Measurements from ENCODE around the gene LPAR1. TPM values are rescaled to one million over a fixed set of nuclear protein-coding genes. Genes with fewer than 3 reads are reported as not detected.

Gene LPAR1
- total RNA-seq, 2 donors from 2014 or later = not detected

- DNase-seq (no peak), ATAC-seq (replicated peaks in 1 of 2) (no peak)
- Mint-ChIP-seq H3K9me3 (peaks cover 0 to 6% of the 10 kb centered on the region in 2 donors), H3K36me3 (ENCODE audit: insufficient read depth in 2 of 2) (no peaks in the 10 kb centered on the region), H3K4me3 (no peak overlapping the region), H3K4me1 (ENCODE audit: low read depth) (no peaks in the 10 kb centered on the region), H3K27me3 (ENCODE audit: low read depth) (no peaks in the 10 kb centered on the region), H3K27ac (no peak overlapping the region)
Observed at GRCh38 chr9:110986529-110986928, 51.7 kb downstream of the LPAR1 start.

DNA sequence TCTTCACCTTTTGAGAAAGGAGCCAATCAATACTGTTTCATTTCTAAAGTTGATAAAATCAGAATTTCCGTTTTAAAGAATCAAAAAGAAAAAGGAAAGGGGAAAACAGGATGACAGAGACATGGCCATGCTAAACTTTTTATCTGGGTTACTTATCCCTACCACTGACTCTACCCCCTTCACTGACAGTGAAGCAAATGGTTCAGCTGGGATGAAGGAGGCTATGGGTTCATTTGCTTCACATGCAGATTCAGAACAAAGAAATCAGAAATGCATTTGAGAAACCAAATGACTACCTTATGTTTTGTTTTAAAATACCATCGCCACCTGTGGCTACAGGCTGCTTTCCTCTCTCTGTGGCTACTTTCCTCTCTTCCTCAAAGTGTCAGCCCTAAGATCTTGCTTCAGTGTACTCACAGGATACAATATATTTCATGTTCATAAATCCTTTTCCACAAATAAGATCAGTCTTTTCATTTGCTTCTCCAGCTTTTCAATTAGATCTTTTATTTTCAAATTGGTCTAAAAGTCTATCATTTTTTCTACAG lies 53.3 kb downstream of the LPAR1 start:
- Mint-ChIP-seq H3K4me1 (ENCODE audit: low read depth) (no peaks in the 10 kb centered on the region), H3K27me3 (ENCODE audit: low read depth) (no peaks in the 10 kb centered on the region), H3K4me3 (no peak overlapping the region), H3K27ac (no peak overlapping the region), H3K36me3 (ENCODE audit: insufficient read depth in 2 of 2) (no peaks in the 10 kb centered on the region), H3K9me3 (peaks cover 0 to 6% of the 10 kb centered on the region in 2 donors)
- ATAC-seq (replicated peaks in 1 of 2) = no peak
- DNase-seq = no peak

DNA sequence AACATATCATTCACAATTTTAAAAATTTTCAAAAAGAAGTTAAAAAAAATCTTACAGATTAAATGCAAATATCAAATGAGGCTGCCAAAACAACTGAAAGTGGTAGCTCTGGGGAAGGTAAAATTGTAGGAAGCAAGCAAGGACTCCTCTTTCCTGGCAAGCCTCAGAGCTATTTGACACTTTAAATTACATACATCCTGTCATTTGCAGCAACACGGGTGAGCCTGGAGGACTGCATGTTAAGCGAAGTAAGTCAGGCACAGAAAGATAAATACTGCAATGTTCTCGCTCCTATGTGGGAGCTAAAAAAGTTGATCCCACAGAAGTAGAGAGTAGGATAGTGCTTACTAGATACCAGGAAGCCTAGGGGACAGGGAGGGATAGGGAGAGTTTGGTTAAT lies 58.0 kb downstream of the LPAR1 start:
- ATAC-seq (replicated peaks in 1 of 2) (no peak), DNase-seq (no peak)
- H3K9me3 Mint-ChIP-seq = peaks cover 3% of the 10 kb centered on the region in 2 donors
- no peaks in the 10 kb centered on the region for H3K27me3 Mint-ChIP-seq (ENCODE audit: low read depth)
- H3K27ac Mint-ChIP-seq = no peak overlapping the region
- H3K4me3 Mint-ChIP-seq = no peak overlapping the region
- no peaks in the 10 kb centered on the region for H3K4me1 Mint-ChIP-seq (ENCODE audit: low read depth)
- no peaks in the 10 kb centered on the region for H3K36me3 Mint-ChIP-seq (ENCODE audit: insufficient read depth in 2 of 2)

DNA sequence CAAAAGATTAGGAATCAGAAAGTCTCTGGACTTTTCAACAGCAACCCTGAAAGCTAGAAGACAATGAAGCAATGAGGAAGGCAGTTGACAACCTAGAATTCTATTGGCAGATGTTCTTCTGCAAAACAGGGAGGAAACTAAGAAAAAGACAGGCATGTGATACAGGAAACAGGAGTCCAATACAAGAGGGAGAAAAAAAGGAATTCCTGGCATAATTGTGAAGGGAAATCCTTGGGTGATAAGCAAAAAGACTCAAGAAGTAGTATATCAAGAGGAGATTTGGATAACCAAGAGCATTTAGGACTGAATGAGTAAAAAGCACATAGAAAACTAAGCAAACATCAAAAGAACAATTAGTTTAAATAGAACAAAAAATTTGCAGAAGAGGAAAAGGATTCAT lies 58.6 kb downstream of the LPAR1 start:
- H3K36me3 Mint-ChIP-seq (ENCODE audit: insufficient read depth in 2 of 2) = no peaks in the 10 kb centered on the region
- H3K27ac Mint-ChIP-seq = no peak overlapping the region
- no peaks in the 10 kb centered on the region for H3K4me1 Mint-ChIP-seq (ENCODE audit: low read depth)
- H3K4me3 Mint-ChIP-seq = no peak overlapping the region
- DNase-seq (no peak), ATAC-seq (replicated peaks in 1 of 2) (no peak)
- no peaks in the 10 kb centered on the region for H3K27me3 Mint-ChIP-seq (ENCODE audit: low read depth)
- peaks cover 3% of the 10 kb centered on the region in 2 donors for H3K9me3 Mint-ChIP-seq

- H3K27ac Mint-ChIP-seq = no peak overlapping the region
- H3K36me3 Mint-ChIP-seq (ENCODE audit: insufficient read depth in 2 of 2) = no peaks in the 10 kb centered on the region
- H3K27me3 Mint-ChIP-seq (ENCODE audit: low read depth) = no peaks in the 10 kb centered on the region
- ATAC-seq (replicated peaks in 1 of 2) (no peak), DNase-seq (no peak)
- peaks cover 0 to 3% of the 10 kb centered on the region in 2 donors for H3K9me3 Mint-ChIP-seq
- no peak overlapping the region for H3K4me3 Mint-ChIP-seq
- no peaks in the 10 kb centered on the region for H3K4me1 Mint-ChIP-seq (ENCODE audit: low read depth)
Observed at GRCh38 chr9:110978516-110978915, 59.8 kb downstream of the LPAR1 start.

GRCh38 chr9:110977259-110977709 lies 61.0 kb downstream of the LPAR1 start:
- DNase-seq (no peak), ATAC-seq (replicated peaks in 1 of 2) (no peak)
- Mint-ChIP-seq H3K27me3 (ENCODE audit: low read depth) (no peaks in the 10 kb centered on the region), H3K4me3 (no peak overlapping the region), H3K27ac (no peak overlapping the region), H3K36me3 (ENCODE audit: insufficient read depth in 2 of 2) (no peaks in the 10 kb centered on the region), H3K9me3 (peaks cover 0 to 3% of the 10 kb centered on the region in 2 donors), H3K4me1 (ENCODE audit: low read depth) (no peaks in the 10 kb centered on the region)

GRCh38 chr9:110975969-110976368 lies 62.3 kb downstream of the LPAR1 start:
- Mint-ChIP-seq H3K27ac (no peak overlapping the region), H3K4me3 (no peak overlapping the region), H3K4me1 (ENCODE audit: low read depth) (no peaks in the 10 kb centered on the region), H3K9me3 (peaks cover 0 to 3% of the 10 kb centered on the region in 2 donors), H3K27me3 (ENCODE audit: low read depth) (no peaks in the 10 kb centered on the region), H3K36me3 (ENCODE audit: insufficient read depth in 2 of 2) (no peaks in the 10 kb centered on the region)
- DNase-seq (no peak), ATAC-seq (replicated peaks in 1 of 2) (no peak)

DNA sequence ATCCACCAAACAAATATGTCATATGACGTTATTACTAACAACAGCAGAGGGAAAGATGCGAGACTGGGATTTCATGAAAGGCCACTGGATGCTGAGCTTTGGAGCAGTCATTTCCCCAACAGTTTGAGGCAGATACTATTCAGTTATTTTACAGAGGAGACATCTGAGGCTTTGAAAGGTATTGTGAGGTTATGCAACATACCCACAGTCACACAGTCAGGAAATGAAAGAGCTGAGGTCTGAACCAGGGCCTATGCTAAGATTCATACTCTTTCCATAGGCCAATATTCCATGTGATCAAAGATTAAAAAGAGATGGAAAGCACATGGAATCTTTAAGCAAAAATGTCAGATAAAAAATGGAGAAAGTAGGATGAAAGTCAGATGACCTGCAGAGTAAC lies 63.0 kb downstream of the LPAR1 start:
- Mint-ChIP-seq H3K36me3 (ENCODE audit: insufficient read depth in 2 of 2) (no peaks in the 10 kb centered on the region), H3K4me3 (no peak overlapping the region), H3K4me1 (ENCODE audit: low read depth) (no peaks in the 10 kb centered on the region), H3K27ac (no peak overlapping the region), H3K27me3 (ENCODE audit: low read depth) (no peaks in the 10 kb centered on the region), H3K9me3 (peaks cover 0 to 3% of the 10 kb centered on the region in 2 donors)
- ATAC-seq (replicated peaks in 1 of 2) (no peak), DNase-seq (no peak)

DNA sequence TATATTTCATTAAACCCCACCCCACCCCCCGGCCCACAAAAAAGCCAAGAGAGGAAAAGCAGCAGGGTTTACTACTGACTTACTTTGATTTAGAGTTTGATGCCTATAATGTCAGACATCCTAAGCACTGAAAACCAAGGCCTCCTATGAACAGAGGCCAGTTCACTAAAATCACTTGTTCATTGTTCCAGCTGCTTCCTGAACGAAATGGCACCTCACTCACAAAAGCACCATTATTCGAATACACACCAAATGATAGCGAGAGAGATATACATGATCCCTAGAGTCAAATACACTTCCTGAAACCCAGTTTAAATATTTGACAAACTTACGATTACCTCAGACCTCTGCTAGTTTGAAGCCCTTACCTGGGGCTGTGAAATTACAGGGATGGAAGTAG lies 66.6 kb downstream of the LPAR1 start:
- no peaks in the 10 kb centered on the region for H3K27me3 Mint-ChIP-seq (ENCODE audit: low read depth)
- no peaks in the 10 kb centered on the region for H3K4me1 Mint-ChIP-seq (ENCODE audit: low read depth)
- no peak overlapping the region for H3K27ac Mint-ChIP-seq
- H3K9me3 Mint-ChIP-seq = peaks cover 0 to 3% of the 10 kb centered on the region in 2 donors
- H3K36me3 Mint-ChIP-seq (ENCODE audit: insufficient read depth in 2 of 2) = no peaks in the 10 kb centered on the region
- no peak overlapping the region for H3K4me3 Mint-ChIP-seq
- DNase-seq = no peak
- ATAC-seq (replicated peaks in 1 of 2) = no peak

- Mint-ChIP-seq H3K27ac (no peak overlapping the region), H3K9me3 (no peaks in the 10 kb centered on the region), H3K4me1 (ENCODE audit: low read depth) (no peaks in the 10 kb centered on the region), H3K36me3 (ENCODE audit: insufficient read depth in 2 of 2) (no peaks in the 10 kb centered on the region), H3K4me3 (no peak overlapping the region), H3K27me3 (ENCODE audit: low read depth) (no peaks in the 10 kb centered on the region)
- ATAC-seq (replicated peaks in 1 of 2) (no peak), DNase-seq (no peak)
Observed at GRCh38 chr9:110971234-110971633, 67.0 kb downstream of the LPAR1 start.

DNA sequence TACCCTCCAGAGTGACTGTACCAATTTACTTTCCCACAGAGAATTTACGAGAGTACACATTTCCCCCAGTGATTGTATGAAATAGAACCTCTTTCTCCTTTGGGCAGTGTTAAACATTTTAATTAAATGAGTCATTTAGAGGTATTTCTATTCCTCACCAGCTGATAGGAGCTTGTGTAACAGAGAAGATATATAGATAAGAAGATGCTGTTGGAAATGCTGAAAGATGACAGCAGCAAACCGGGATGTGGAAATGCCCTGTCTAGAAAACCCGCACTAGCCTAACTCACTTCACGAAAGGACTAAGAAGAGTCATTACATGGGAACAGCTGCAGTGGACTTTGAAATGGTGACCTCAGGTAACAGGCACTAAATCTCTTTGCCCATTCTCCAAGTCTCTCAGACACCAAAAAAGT lies 68.3 kb downstream of the LPAR1 start:
- no peak overlapping the region for H3K4me3 Mint-ChIP-seq
- ATAC-seq (replicated peaks in 1 of 2) = no peak
- no peaks in the 10 kb centered on the region for H3K36me3 Mint-ChIP-seq (ENCODE audit: insufficient read depth in 2 of 2)
- H3K4me1 Mint-ChIP-seq (ENCODE audit: low read depth) = no peaks in the 10 kb centered on the region
- H3K9me3 Mint-ChIP-seq = peaks cover 0 to 2% of the 10 kb centered on the region in 2 donors
- H3K27me3 Mint-ChIP-seq (ENCODE audit: low read depth) = no peaks in the 10 kb centered on the region
- H3K27ac Mint-ChIP-seq = no peak overlapping the region
- DNase-seq = no peak

DNA sequence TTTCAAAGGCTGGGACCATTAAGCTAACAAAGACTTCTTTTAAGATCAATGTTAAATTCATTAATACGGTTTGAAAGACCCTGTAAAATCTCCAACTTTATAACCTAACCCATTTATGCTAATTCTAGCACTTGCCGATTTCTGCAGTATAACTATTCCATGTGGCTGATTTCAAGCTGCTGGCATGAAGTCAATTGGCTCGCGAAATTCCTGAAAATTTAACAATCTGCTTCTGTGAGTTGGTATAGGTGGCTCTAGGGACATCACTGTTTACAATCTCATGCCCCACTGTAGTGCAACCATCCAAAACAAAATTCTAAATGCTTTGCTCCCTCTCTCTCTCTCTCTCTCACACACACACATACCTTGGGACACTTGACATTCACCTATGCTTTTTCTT lies 70.2 kb downstream of the LPAR1 start:
- ATAC-seq (replicated peaks in 1 of 2) (no peak), DNase-seq (no peak)
- no peaks in the 10 kb centered on the region for H3K27me3 Mint-ChIP-seq (ENCODE audit: low read depth)
- no peak overlapping the region for H3K4me3 Mint-ChIP-seq
- no peaks in the 10 kb centered on the region for H3K4me1 Mint-ChIP-seq (ENCODE audit: low read depth)
- H3K36me3 Mint-ChIP-seq (ENCODE audit: insufficient read depth in 2 of 2) = no peaks in the 10 kb centered on the region
- no peak overlapping the region for H3K27ac Mint-ChIP-seq
- peaks cover 0 to 2% of the 10 kb centered on the region in 2 donors for H3K9me3 Mint-ChIP-seq

GRCh38 chr9:110967196-110967595 lies 71.1 kb downstream of the LPAR1 start:
- Mint-ChIP-seq H3K4me3 (no peak overlapping the region), H3K36me3 (ENCODE audit: insufficient read depth in 2 of 2) (no peaks in the 10 kb centered on the region), H3K4me1 (ENCODE audit: low read depth) (no peaks in the 10 kb centered on the region), H3K27ac (no peak overlapping the region), H3K9me3 (peaks cover 0 to 2% of the 10 kb centered on the region in 2 donors), H3K27me3 (ENCODE audit: low read depth) (no peaks in the 10 kb centered on the region)
- no peak for DNase-seq
- ATAC-seq (replicated peaks in 1 of 2) = no peak

DNA sequence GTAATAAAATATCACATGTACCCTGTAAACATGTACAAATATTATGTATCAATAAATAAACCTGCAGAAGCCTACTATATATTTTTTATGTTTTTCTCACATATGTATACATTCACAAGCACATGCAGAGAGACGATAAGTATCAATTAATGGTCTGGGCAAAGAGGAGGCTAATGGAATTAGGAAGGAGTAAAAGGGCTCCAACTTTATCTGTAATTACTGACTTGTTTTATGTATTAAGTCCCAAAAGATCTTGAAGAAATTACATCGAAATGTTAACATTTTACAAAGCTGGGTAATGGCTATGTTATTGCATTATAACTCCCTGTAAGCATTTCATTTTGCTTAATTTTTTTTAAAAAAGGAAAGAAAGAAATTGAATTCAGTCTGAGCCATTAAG lies 78.0 kb downstream of the LPAR1 start:
- peaks cover 3 to 5% of the 10 kb centered on the region in 2 donors for H3K9me3 Mint-ChIP-seq
- DNase-seq = no peak
- H3K4me1 Mint-ChIP-seq (ENCODE audit: low read depth) = no peaks in the 10 kb centered on the region
- H3K36me3 Mint-ChIP-seq (ENCODE audit: insufficient read depth in 2 of 2) = peaks cover 0 to 1% of the 10 kb centered on the region in 2 donors
- H3K27me3 Mint-ChIP-seq (ENCODE audit: low read depth) = no peaks in the 10 kb centered on the region
- ATAC-seq (replicated peaks in 1 of 2) = no peak
- H3K4me3 Mint-ChIP-seq = no peak overlapping the region
- no peak overlapping the region for H3K27ac Mint-ChIP-seq
